IPS-20b (cell line): ENCODE measurements around the gene SMYD1.

ENCODE experiments used
- H3K27ac ChIP-seq: one replicate; pipeline ENCODE4 v1.5.1; 2013; ENCODE audit warnings: low read length
- H3K27me3 ChIP-seq: 2 replicates; pipeline ENCODE4 v1.6.1; 2013; ENCODE audit warnings: mild to moderate bottlenecking, low read length, inconsistent platforms; ENCODE audit not compliant: insufficient read depth
- H3K36me3 ChIP-seq: 2 replicates; pipeline ENCODE4 v1.6.1; 2013; ENCODE audit warnings: low read depth, mild to moderate bottlenecking, inconsistent platforms, low read length, moderate library complexity; ENCODE audit not compliant: insufficient read depth
- H3K4me1 ChIP-seq: 2 replicates; pipeline ENCODE4 v1.6.1; 2013; ENCODE audit warnings: mild to moderate bottlenecking, control low read depth, inconsistent platforms, low read length, moderate library complexity; ENCODE audit not compliant: insufficient read depth
- H3K4me3 ChIP-seq: 2 replicates; pipeline ENCODE4 v1.5.1; 2013; ENCODE audit warnings: mild to moderate bottlenecking, low read length, inconsistent platforms
- H3K9ac ChIP-seq: 2 replicates; pipeline ENCODE4 v1.6.1; 2013; ENCODE audit warnings: low read depth, mild to moderate bottlenecking, inconsistent platforms, low read length, moderate library complexity
- H3K9me3 ChIP-seq: 2 replicates; pipeline ENCODE4 v1.6.1; 2013; ENCODE audit warnings: mild to moderate bottlenecking, low read depth, low read length, inconsistent platforms; ENCODE audit not compliant: insufficient read depth

SMYD1 gene

GRCh38 chr2:88074854-88075292 is 7.2 kb downstream of the SMYD1 start:
- Histone ChIP-seq H3K4me1 (no peaks in the 10 kb centered on the region), H3K4me3 (no peak overlapping the region), H3K9me3 (no peaks in the 10 kb centered on the region), H3K27me3 (no peaks in the 10 kb centered on the region), H3K36me3 (no peaks in the 10 kb centered on the region), H3K27ac (no peak overlapping the region), H3K9ac (no peak overlapping the region)

GRCh38 chr2:88077080-88077479 is 9.5 kb downstream of the SMYD1 start:
- H3K4me3 ChIP-seq, result no peak overlapping the region
- no peaks in the 10 kb centered on the region for H3K36me3 ChIP-seq
- no peak overlapping the region for H3K27ac ChIP-seq
- no peak overlapping the region for H3K9ac ChIP-seq
- H3K9me3 ChIP-seq, result no peaks in the 10 kb centered on the region
- no peaks in the 10 kb centered on the region for H3K27me3 ChIP-seq
- no peaks in the 10 kb centered on the region for H3K4me1 ChIP-seq

- Histone ChIP-seq H3K27me3 (no peaks in the 10 kb centered on the region), H3K9me3 (no peaks in the 10 kb centered on the region), H3K27ac (no peak overlapping the region), H3K9ac (no peak overlapping the region), H3K4me1 (0 out of 2 replicates have a peak, but pooled peaks cover 3% of the 10 kb centered on the region), H3K4me3 (no peak overlapping the region), H3K36me3 (no peaks in the 10 kb centered on the region)
Observed at GRCh38 chr2:88078643-88079172, 11.1 kb downstream of the SMYD1 start.

- no peaks in the 10 kb centered on the region for H3K36me3 ChIP-seq
- no peak overlapping the region for H3K9ac ChIP-seq
- H3K27me3 ChIP-seq, result no peaks in the 10 kb centered on the region
- no peak overlapping the region for H3K4me3 ChIP-seq
- H3K9me3 ChIP-seq, result no peaks in the 10 kb centered on the region
- H3K27ac ChIP-seq, result no peak overlapping the region
- 0 out of 2 replicates have a peak, but pooled peaks cover 3% of the 10 kb centered on the region for H3K4me1 ChIP-seq
Observed at GRCh38 chr2:88080545-88080944, 12.9 kb downstream of the SMYD1 start.

GRCh38 chr2:88081924-88082608 is 14.4 kb downstream of the SMYD1 start:
- no peaks in the 10 kb centered on the region for H3K27me3 ChIP-seq
- no peak overlapping the region for H3K9ac ChIP-seq
- no peaks in the 10 kb centered on the region for H3K36me3 ChIP-seq
- H3K27ac ChIP-seq, result no peak overlapping the region
- H3K4me1 ChIP-seq, result 0 out of 2 replicates have a peak, but pooled peaks cover 3% of the 10 kb centered on the region
- H3K4me3 ChIP-seq, result no peak overlapping the region
- no peaks in the 10 kb centered on the region for H3K9me3 ChIP-seq

- H3K9me3 ChIP-seq, result no peaks in the 10 kb centered on the region
- no peaks in the 10 kb centered on the region for H3K36me3 ChIP-seq
- H3K27me3 ChIP-seq, result no peaks in the 10 kb centered on the region
- H3K27ac ChIP-seq, result no peak overlapping the region
- H3K4me3 ChIP-seq, result no peak overlapping the region
- H3K9ac ChIP-seq, result no peak overlapping the region
- H3K4me1 ChIP-seq, result 0 out of 2 replicates have a peak, but pooled peaks cover 3% of the 10 kb centered on the region
Observed at GRCh38 chr2:88082781-88083180, 15.2 kb downstream of the SMYD1 start.

- no peaks in the 10 kb centered on the region for H3K27me3 ChIP-seq
- no peak overlapping the region for H3K27ac ChIP-seq
- H3K9ac ChIP-seq, result no peak overlapping the region
- H3K4me1 ChIP-seq, result 0 out of 2 replicates have a peak, but pooled peaks cover 3% of the 10 kb centered on the region
- no peak overlapping the region for H3K4me3 ChIP-seq
- no peaks in the 10 kb centered on the region for H3K9me3 ChIP-seq
- no peaks in the 10 kb centered on the region for H3K36me3 ChIP-seq
Observed at GRCh38 chr2:88085099-88085498, 17.5 kb downstream of the SMYD1 start.

GRCh38 chr2:88085602-88086001 is 18.0 kb downstream of the SMYD1 start:
- Histone ChIP-seq H3K27me3 (no peaks in the 10 kb centered on the region), H3K9ac (no peak overlapping the region), H3K4me3 (no peak overlapping the region), H3K27ac (no peak overlapping the region), H3K36me3 (no peaks in the 10 kb centered on the region), H3K4me1 (0 out of 2 replicates have a peak, but pooled peaks cover 3% of the 10 kb centered on the region), H3K9me3 (no peaks in the 10 kb centered on the region)

GRCh38 chr2:88086401-88086800 is 18.8 kb downstream of the SMYD1 start:
- no peaks in the 10 kb centered on the region for H3K36me3 ChIP-seq

GRCh38 chr2:88087073-88087472 is 19.4 kb downstream of the SMYD1 start:
- no peak overlapping the region for H3K4me3 ChIP-seq
- no peak overlapping the region for H3K9ac ChIP-seq
- no peaks in the 10 kb centered on the region for H3K27me3 ChIP-seq
- H3K27ac ChIP-seq, result no peak overlapping the region
- no peaks in the 10 kb centered on the region for H3K9me3 ChIP-seq
- no peaks in the 10 kb centered on the region for H3K36me3 ChIP-seq
- 0 out of 2 replicates have a peak, but pooled peaks cover 3% of the 10 kb centered on the region for H3K4me1 ChIP-seq

More at GRCh38 chr2:88086401-88086800, 18.8 kb downstream of the SMYD1 start:
- H3K27me3 ChIP-seq, result no peaks in the 10 kb centered on the region
- H3K27ac ChIP-seq, result no peak overlapping the region
- no peaks in the 10 kb centered on the region for H3K9me3 ChIP-seq
- no peak overlapping the region for H3K4me3 ChIP-seq
- no peak overlapping the region for H3K9ac ChIP-seq
- H3K4me1 ChIP-seq, result 0 out of 2 replicates have a peak, but pooled peaks cover 3% of the 10 kb centered on the region

GRCh38 chr2:88087763-88088162 is 20.1 kb downstream of the SMYD1 start:
- Histone ChIP-seq H3K9ac (no peak overlapping the region), H3K27ac (no peak overlapping the region), H3K4me3 (no peak overlapping the region), H3K27me3 (no peaks in the 10 kb centered on the region), H3K9me3 (no peaks in the 10 kb centered on the region), H3K36me3 (no peaks in the 10 kb centered on the region), H3K4me1 (0 out of 2 replicates have a peak, but pooled peaks cover under 1% of the 10 kb centered on the region)

GRCh38 chr2:88088999-88089398 is 21.4 kb downstream of the SMYD1 start:
- no peak overlapping the region for H3K4me3 ChIP-seq
- no peak overlapping the region for H3K27ac ChIP-seq
- no peaks in the 10 kb centered on the region for H3K27me3 ChIP-seq
- no peaks in the 10 kb centered on the region for H3K4me1 ChIP-seq
- no peaks in the 10 kb centered on the region for H3K36me3 ChIP-seq
- H3K9ac ChIP-seq, result no peak overlapping the region
- H3K9me3 ChIP-seq, result no peaks in the 10 kb centered on the region
